ENCODE data around the gene XYLT1. TPM values are rescaled to one million over a fixed set of nuclear protein-coding genes. Genes with fewer than 3 reads are reported as not detected.

XYLT1 gene
- total RNA-seq, 1 experiment from 2014 or later = 8.3 TPM

- no peak for DNase-seq (ENCODE audit: low spot score)
Observed at GRCh38 chr16:17286443-17286842, 184.3 kb downstream of the XYLT1 start.

- no peak for DNase-seq (ENCODE audit: low spot score)
Observed at GRCh38 chr16:17283016-17283415, 187.7 kb downstream of the XYLT1 start.

GRCh38 chr16:17282247-17282646 lies 188.5 kb downstream of the XYLT1 start:
- no peak for DNase-seq (ENCODE audit: low spot score)

DNA sequence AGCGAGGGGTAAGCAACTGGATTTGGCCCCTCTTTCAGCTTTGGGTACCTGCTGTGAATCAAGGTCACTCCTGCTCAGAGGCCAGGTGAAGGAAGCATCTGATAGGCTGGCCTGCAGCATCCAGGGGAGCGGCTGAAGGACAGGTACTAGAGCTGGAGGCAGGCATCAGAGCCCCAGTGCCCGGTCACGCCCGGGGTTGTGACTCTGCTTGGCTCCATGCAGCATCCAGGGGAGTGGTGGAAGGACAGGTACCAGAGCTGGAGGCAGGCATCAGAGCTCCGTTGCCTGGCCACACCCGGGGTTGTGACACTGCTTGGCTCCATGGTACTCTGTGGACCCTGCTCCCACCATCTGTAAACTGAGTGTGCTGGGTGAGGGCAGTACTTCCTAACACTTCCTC lies 189.7 kb downstream of the XYLT1 start:
- DNase-seq (ENCODE audit: low spot score) = no peak

DNA sequence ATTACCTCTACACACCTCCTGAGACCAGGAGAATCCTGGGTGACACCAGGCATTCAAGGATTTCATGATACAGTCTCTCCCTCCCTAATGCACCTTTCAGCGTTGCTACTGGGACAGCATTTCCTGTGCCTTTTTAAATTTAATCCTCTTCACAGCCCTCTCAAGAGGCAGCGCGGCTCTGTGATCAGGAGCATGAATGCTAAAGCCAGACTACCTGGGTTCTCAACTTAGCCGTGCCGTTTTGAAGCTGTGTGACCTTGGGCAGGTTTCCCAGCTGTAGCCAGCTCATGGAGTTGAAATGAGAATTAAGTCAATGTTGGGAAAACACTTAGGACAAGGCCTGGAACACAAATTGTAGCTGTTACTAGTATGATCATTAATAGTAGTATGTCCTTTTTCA lies 191.8 kb downstream of the XYLT1 start:
- no peak for DNase-seq (ENCODE audit: low spot score)

- no peak for DNase-seq (ENCODE audit: low spot score)
Observed at GRCh38 chr16:17277981-17278381, 192.8 kb downstream of the XYLT1 start.

DNA sequence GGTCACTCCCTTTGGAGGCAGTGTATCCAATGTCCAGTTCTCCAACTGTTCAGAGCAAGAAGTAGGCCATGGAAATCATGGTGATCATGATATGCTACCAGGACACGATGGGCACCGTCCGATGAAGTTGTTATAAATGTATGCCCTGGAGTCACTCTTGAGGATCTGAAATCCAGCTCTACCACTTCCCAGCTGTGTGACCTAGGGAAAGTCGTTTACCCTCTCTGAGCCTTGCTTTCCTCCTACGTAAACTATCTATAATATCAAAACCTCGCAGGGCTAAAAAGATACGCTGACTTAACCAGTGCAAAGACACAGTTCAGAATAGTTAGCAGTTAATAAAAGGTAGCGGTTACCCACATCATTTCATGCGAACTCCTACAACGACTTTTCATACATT lies 194.2 kb downstream of the XYLT1 start:
- DNase-seq (ENCODE audit: low spot score) = no peak

DNA sequence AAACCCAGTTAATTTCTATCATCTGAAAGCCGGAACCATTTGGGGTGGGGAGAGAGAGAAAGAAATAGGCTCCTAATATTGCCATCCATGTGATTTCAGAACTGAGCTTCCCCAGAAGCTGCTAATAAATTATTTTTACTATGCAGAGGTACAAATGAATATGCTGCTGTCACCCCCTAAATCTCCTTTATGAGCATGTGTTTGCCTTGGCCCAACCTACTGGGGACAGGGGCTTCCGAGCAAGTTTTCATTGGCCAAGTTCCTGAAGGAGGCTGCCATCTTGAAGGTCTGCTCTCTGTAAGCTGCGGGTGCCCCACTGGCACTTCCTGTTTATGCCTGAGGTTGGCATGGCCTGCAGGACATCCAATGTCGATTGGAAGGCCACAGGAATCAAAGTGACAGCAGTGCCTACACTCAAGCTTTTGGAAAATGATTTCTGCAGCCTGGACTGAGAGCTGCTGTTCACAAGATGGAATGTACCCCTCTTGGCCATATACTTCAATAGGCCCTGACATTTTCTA lies 194.7 kb downstream of the XYLT1 start:
- DNase-seq (ENCODE audit: low spot score) = peak; percentile 51

GRCh38 chr16:17275076-17276009 lies 195.4 kb downstream of the XYLT1 start:
- DNase-seq (ENCODE audit: low spot score) = peak; percentile 73

- peak; percentile 90 for DNase-seq (ENCODE audit: low spot score)
Observed at GRCh38 chr16:17273142-17273561, 197.6 kb downstream of the XYLT1 start.

DNA sequence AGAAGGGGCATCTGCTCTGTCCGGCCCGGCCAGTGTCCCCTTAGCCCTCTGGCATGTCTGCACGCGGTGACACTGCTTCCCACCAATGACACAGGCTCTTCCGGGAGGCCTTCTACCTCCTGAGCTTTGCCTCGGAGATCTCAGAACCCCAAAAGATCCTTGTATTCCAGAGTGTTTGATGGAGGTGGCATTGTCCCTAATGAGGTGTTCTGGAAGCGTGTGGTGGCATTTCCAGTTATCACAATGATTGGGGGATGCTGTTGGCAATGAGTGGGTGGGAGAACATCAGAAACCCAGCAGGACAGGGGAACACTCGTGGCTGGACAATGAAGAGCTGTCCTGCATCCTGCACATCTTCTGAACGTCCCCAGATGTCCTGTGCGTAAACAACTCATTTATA lies 198.0 kb downstream of the XYLT1 start:
- no peak for DNase-seq (ENCODE audit: low spot score)

GRCh38 chr16:17271687-17272086 lies 199.1 kb downstream of the XYLT1 start:
- no peak for DNase-seq (ENCODE audit: low spot score)

DNA sequence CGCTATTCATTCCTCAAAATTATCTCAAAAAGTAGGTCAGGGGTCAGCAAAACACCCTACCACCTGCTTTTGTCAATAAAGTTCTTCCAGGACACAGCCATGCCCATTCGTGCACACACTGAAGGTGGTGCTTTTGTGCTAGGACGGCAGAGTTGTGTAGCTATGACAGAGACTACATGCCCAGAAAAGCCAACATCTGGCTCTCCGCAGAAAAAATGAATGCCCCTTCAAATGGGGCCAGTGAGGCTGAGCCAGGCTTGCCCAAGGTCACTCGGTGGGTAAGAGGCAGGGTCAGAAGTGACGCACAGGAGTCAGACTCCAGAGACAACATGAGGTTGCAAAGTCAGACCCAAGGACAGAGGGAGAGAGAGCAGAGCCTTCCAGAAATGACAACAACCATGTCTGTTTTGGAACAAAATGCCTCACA lies 200.1 kb downstream of the XYLT1 start:
- DNase-seq (ENCODE audit: low spot score) = no peak

GRCh38 chr16:17270111-17270510 lies 200.6 kb downstream of the XYLT1 start:
- DNase-seq (ENCODE audit: low spot score) = no peak

DNA sequence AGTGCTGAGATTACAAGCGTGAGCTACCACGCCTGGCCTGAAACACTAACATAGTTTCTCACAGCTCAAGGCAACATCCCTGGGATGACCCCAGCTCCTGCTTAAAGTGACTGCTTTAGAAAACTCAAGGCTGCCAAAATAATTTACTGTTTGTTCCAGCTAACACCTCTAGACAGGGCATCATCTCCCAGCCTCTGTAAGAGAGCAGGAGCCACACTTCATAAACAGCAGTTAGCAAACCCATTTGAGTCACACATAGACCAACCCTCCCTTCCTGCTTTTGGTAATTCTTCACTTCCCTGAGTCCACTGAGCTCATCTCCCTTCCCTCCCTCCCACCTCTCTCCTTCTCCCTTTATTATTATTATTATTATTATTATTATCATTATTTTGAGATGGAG lies 201.3 kb downstream of the XYLT1 start:
- no peak for DNase-seq (ENCODE audit: low spot score)

DNA sequence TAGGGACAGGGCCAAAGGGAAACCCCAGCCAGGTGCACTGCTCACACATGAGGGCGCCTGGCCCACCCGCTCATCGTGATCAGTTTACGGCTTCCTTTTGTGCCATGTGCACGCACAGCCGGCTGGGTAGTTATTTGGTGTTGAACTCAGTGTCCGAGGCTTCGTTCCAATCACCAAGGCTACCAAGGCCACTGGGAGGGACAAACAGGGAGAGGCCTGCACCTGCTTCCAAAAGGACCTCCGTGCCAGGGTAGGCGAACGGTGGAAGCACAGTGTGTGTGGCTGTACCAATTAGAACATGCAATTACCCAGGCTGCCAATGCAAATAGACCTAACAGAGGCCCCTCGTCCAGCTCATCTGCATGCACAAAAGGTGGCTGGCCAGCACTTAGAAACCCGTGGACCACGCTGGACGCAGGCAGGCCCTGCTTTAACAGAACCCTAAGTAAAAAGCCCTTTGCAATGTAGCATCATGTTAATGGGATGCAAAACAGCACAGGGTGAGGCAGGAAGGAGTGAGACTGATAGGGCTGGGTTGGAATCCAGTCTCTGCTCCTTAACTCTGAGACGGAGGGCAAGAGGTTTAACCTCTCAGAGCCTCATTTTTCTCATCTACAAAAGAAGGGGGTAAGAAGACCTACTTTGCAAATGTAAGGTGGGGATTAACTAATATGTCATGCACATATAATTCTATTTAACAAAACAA lies 204.0 kb downstream of the XYLT1 start:
- no peak for DNase-seq (ENCODE audit: low spot score)

DNA sequence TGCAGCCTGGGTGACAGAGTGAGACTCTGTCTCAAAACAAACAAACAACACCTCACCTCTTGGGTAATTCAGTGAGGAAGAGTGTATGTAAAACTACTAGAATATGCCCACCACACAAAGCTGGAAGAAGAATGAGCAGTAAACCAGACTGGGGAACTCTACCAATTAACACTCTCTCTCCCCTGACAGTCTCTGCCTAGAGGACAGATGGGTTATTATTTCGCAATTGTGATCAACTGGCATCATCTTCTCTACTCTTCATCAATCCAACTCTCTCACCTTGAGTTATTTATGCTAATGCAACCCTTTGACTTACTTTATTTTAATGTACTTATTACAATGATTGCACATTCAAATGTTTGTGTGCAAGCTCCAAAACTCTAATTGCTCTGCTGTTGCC lies 205.6 kb downstream of the XYLT1 start:
- DNase-seq (ENCODE audit: low spot score) = no peak

DNA sequence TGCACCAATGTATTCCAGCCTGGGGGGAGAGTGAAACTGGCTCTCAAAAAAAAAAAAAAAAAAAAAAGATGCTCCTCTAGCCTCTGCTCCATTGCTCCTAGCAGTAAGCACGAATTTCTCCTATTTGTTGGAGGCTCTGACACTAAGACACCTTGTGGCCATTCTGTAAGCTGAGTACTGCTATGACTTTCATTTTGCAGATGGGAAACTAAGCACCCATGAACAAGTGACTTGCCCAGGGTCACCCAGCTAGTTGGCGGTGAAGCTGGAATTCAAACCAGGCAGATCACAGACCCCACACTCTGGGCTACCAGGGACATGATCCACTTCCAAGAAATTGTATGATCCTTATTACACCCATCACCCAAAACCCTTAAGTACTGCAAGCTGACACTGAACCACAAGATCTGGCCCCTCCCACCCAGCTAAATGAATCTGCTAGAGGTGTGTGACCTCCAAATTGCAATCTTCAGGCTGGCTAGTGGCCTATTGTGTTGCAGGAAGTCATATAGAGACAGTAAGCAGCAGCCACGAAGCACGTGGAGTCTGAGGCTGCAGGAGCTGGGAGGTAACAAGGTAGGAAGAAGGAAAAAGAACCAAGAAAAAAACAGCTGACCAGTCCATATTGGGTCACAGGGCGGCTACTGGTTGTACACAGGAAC lies 209.4 kb downstream of the XYLT1 start:
- DNase-seq (ENCODE audit: low spot score) = no peak

GRCh38 chr16:17260276-17260849 lies 210.4 kb downstream of the XYLT1 start:
- no peak for DNase-seq (ENCODE audit: low spot score)

GRCh38 chr16:17259751-17260270 lies 210.9 kb downstream of the XYLT1 start:
- no peak for DNase-seq (ENCODE audit: low spot score)

- DNase-seq (ENCODE audit: low spot score) = no peak
Observed at GRCh38 chr16:17258848-17259713, 211.7 kb downstream of the XYLT1 start.

Measured in H4 (cell line).